GM19351 (cell line): ENCODE measurements around the gene ITGAE.

Source experiments
- ATAC-seq: cut with Tn5 transposase; IDR thresholded peaks from one replicate; pipeline ENCODE4 v1.9.1; 2021; ENCODE audit warnings: mild to moderate bottlenecking, moderate library complexity; ENCODE audit not compliant: unreplicated experiment

Gene ITGAE

DNA sequence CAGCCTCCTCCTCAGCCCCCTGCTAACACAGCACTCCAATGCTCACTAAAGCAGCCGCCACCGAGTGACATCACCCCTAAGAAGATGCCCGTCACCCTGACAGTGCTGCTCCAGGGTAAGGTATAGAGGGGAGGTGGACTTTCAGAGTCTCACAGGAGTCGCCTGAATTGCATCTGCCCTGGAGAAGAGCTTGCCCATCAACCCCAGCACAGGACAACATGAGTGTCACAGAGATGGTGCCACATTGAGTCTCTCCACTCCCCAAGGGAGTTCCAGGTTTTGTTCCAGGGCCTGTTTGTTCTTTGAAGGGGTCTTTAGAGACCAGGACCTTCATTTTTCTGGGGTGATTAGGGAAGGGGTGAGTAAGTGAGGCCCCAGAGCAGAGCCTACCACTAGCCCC lies 102.8 kb downstream of the ITGAE start:
- no peak for ATAC-seq

GRCh38 chr17:3697103-3697476 lies 103.9 kb downstream of the ITGAE start:
- ATAC-seq: no peak

DNA sequence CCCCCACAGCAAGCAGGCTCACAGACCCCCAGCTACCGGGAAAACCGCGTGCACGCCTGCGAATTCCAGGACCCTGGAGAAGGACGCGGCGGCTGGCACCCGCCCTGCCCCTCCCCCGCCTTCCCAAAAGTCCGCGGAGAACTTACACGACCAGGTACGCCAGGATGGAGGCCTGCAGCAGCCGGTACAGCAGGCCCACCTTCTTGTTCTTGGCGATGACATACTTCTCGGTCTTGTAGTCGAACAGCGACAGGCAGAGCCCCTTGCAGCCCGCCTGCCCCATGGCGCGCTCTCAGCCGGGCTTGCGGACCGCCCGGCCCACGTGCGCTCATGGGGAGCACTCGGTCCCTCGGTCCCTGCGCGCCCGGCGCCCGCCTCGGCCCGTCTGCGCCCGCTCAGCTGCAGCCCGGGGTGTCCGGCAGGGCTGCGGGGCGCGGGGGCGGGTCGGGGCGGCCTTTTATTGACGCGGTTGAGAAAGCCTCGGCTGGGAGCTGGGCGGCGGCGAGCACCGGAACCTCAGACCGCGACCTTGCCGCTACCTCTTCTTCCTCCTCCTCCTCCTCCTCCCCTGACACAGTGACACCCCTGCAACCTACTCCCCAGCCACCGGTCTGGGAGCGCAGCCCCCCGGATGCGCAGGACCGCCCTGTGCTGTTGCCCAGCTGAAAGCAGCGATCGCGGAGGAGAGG lies 105.1 kb downstream of the ITGAE start, which contains the start of gene P2RX5:
P2RX5 (minus strand) TSS at position 433 of the 689 bp plus-strand sequence; CDS start at position 283, 150 bp downstream.
- ATAC-seq: no peak

DNA sequence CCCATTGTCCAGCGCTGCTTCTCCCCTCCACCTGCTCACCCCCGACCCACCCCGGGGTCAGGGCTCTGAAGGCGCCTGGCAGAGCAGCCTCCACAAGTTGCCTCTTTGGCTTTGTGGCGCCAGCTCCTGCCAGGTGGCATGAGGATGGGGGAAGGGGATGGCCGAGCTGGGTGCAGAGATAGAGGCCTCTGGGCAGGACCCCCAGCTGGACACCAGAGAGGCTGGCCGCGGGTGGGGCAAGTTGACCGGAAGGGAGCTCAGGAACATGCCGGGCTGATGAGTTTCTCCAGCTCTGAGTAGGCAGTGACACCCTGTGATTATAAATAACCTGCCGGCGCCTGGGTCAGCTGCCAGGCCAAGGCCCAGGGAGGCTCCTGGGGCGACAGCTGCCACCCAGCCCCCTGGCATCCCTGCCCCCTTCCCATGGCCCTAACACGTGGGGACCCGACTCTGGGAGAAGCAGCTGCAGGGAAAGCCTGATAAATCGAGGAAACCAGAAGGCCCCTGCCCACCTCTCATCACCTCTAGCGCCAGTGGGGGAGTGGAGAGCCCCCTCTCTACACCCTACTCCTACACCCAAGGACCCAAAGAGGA lies 105.8 kb downstream of the ITGAE start:
- no peak for ATAC-seq

GRCh38 chr17:3693829-3694231 lies 107.2 kb downstream of the ITGAE start:
- peak; percentile 64 for ATAC-seq

- ATAC-seq: no peak
Measured at GRCh38 chr17:3693141-3693540, 107.8 kb downstream of the ITGAE start.

DNA sequence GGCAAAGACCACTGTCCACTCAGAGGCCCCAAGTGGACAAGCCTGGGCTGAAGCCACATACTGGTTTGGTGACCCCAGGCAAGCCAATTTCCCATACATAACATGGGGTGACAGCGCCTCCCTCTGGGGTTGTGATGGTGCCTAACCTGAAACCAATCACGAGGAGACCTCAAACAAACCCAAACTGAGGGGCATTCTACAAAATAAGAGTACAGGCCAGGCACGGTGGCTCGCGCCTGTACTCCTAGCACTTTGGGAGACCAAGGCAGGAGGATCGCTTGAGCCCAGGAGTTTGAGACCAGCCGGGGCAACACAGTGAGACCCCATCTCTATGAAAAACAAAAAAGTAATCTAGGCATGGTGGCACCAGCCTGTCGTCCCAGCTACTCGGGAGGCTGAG lies 108.6 kb downstream of the ITGAE start:
- no peak for ATAC-seq

DNA sequence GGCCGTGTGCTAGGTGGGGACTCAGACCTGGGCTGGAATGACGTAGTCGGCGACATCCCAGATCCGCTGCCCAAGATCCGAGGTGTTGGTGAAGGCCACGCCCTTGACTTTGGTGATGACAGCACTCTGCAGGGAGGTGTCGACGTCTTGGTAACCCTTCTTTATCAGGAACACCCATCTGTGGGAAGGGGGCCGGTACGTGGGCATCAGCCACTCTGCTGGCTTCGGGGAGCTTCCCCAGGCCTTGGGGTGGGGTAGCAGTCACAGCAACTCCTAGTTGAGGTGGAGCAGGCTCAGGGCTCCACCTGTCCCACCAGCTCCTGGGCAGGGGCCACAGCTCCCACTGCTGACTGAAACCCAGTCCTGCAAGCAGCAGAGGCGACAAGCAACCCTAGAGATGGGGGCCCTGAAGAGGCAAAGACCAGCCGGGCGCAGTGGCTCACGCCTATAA lies 109.3 kb downstream of the ITGAE start:
- no peak for ATAC-seq

DNA sequence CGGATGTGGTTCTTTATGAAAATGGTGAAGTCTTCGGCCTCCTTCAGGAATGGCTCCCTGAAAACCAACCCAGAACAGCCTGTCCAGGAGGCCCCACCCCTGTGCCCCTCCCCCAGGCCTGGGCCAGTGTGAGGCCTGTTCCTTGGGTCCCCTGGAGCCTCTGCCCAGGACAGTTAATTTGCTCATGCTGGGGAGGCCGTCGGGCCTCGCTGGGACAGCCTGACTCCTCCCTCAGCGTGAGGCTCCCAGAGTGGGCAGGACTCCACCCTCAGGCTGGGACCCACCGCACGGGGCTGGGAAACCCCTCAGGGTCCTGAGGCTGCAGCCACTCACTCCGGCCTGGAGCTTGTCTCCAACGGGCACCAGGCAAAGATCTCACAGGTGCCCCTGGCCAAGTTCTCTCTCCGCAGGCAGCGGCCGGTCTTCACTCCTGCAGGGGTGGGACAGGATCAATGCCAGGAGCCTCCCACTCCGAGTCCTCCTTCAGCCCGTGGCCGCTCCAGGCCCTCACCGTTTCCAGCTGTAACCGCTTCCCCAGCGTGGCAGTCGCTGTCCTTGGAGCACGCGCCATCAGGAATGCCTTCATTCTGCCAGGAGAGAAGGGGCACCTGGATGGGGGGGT lies 110.8 kb downstream of the ITGAE start:
- no peak for ATAC-seq

DNA sequence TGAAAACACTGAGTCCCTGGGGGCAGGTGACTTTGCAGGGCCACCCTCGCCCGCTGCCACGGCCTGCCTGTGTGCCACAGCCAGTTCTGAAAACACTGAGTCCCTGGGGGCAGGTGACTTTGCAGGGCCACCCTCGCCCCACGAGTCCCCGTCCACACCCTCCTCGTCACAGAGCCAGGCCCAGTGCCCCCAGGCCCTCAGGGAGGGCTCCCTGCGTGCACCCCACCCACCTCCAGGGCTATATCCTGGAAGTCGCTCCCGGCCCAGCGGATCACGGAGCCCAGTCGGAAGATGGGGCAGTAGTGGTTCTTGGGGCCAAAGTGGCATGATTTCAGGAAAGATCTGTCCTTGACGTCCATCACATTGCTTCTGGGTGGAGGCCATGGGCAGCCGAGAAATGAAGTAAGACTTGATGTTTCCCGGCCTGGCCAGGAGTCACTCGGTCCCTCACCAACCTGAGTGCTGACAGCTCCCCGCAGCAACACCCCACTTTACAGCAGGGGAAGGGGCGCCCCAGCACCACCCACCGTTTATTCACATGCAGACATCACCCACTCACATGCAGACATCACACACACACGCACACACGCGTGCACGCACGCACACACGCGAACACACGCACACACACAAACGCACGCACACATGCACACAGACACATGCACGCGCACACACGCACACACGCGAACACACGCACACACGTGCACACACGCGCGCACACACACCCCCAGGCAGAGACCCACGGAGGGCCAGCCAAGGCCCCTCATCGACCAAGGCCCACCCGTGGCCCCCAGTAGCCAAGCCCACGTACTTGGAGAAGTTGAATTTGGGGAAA lies 111.5 kb downstream of the ITGAE start:
- ATAC-seq: no peak

DNA sequence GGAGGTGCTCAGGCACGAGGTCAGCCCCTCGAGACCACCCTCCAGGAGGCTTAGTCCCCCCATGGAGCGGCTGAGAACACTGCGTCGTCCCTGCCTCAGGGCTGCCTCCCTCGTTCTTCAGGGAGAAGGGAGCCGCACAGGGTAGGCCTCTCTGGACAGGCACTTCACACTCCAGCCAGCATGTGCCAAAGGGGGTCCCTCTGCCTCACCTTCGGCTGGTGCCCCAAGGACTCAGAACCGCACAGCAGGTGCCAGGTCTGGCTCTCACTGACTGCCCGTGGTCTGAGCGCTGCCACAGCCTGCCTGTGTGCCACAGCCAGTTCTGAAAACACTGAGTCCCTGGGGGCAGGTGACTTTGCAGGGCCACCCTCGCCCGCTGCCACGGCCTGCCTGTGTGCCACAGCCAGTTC lies 112.1 kb downstream of the ITGAE start:
- no peak for ATAC-seq

DNA sequence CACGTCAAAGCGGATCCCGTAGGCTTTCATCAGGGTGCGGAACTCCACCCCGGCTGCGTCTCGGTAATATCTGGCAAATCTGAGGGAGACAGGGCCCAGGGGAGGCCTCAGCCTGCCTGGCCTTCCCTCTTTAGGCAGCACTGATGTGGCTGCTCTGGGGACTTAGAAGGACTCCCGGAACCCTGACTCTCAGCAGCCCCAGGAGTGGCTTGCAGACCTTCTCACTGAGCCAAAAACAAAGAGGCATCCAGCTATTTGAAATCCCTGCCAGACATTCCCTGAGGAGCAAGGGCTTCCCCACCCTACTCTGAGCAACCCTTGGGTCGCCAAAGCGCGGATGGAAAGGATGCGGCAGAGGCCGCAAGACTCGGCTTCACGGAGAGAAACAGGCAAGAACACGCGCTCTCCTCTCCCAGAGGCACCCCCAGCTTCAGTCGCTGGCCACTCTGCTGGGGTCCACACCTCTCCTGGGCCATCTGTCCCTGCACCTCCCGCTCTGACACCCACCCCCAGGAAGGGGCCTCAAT lies 112.9 kb downstream of the ITGAE start:
- no peak for ATAC-seq

- no peak for ATAC-seq
Measured at GRCh38 chr17:3685174-3685573, 115.8 kb downstream of the ITGAE start.

GRCh38 chr17:3683054-3683511 lies 117.9 kb downstream of the ITGAE start:
- no peak for ATAC-seq

DNA sequence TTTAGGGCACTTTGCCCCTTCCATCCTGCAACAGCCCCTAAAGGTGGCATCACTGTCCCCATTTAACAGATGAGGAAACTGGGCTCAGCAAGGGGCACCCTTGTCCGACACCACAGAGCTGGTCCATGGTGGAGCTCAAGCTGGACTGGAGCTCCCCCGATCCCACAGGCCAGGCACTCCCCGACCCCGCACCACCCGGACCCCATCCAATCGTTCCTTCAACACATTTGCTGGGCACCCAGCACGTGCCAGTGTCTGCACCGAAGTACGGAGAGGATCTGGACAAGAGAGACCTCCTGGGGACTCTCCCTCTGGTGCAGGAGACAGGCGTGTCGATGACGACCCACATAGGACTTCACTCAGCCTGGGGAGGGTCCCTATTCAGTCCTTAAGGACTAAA lies 119.0 kb downstream of the ITGAE start:
- ATAC-seq: no peak

DNA sequence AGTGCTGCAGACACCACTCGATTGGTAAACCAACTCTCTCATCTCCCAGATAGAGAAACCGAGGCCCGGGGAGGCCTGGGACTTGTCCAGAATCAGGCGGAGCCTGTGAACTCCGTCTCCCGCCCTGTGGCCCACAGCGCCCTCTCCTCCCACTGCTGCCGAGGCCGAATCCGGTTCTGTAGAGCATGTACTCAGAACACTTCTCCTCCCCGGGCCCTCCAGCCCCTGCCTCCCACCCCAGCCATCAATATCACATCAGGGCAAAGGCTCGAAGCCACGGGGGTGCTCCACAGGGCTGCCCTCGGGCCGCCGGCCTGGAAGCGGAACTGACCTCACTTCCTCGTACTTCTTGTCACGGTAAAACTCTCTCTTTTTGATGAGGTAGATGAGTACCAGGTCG lies 119.4 kb downstream of the ITGAE start:
- ATAC-seq: no peak

DNA sequence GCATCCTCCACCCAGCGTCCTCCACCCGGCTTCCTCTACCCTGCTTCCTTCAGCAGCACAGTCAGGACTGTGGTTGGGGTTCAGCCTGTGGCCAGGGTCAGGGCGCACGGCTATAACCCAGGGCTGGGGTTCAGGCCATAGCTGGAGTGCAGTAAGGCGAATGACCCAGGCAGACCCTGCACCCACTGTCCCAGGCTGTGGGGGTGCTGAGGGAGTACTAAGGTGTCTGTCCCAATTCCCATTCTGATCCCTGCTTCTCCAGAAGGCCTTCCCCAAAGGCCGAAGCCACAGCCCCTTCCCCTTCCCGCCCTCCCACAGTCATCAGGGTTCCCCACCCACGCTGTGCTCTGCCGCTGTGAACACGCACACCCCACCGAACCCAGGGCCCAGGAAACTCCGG lies 119.9 kb downstream of the ITGAE start:
- ATAC-seq: no peak

GRCh38 chr17:3679531-3680126 lies 121.4 kb downstream of the ITGAE start:
- ATAC-seq: no peak

DNA sequence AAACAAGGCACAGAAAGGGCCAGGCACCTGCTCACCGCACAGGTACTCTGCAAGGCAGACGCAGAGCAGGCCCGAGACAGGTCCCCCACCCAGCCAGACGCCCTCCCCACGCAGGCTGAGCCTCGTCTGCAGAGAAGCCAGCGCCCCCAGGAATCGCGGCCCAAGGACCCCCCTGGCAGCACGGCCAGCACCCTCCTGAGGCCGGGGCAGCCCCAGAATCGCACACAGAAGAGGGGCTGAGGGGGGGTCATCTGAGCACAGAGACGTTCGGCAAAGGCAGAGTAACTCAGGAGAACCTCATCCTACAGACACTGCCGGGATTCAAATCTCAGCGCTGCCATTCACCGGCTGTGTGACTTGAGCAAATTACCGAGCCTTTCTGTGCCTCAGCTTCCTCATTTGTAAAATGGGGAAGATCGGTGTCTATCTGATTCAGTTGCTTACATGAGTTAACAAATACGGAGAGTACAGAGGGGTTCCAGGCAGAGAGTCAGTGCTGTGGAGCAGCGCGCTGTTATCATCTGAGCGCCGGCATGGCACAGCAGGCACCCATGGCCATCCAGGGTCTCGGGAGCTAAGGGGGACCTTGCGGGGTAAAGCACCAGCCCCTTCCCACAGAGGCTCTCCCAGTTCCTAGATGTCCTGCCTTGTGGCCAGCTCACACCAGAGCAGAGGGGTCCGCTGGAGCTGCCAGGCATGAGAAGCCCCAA lies 122.0 kb downstream of the ITGAE start:
- ATAC-seq: no peak
